T-cell (primary cell): ENCODE data around the gene TLCD5. TPM values are rescaled to one million over a fixed set of nuclear protein-coding genes. Genes with fewer than 3 reads are reported as not detected.
A peak's percentile ranks its signal among the peaks of the same experiment; 100 is the strongest.

Experiments used
- ATAC-seq, 4 experiments: fragments of 200-7000 bp in 3 of 4; fragments of 150-1000 bp in 1 of 4; cut with Tn5 transposase; replicated peaks in 1 of 4; 1 replicate in 3 of 4; 2 replicates in 1 of 4; pipeline ENCODE4 v1.10.0; 2021; ENCODE audit warnings: moderate library complexity in 3 of 4, mild to moderate bottlenecking in 2 of 4, moderate number of reproducible peaks in 1 of 4
- CTCF ChIA-PET, 2 donors: fragments of 300-600 bp; sonication (Branson Sonifier 250); formaldehyde crosslinking; loops; one replicate each; lab custom pipeline; 2022; ENCODE audit warnings: antibody characterized with exemption in 2 of 2; lab: Charles Lee
- POLR2A ChIA-PET, 2 donors: fragments of 300-600 bp; sonication (Branson Sonifier 250); formaldehyde crosslinking; loops; one replicate each; lab custom pipeline; 2022; ENCODE audit warnings: antibody characterized with exemption in 2 of 2; lab: Charles Lee
- DNase-seq, 35 experiments: peaks; one replicate each; pipeline versions ENCODE4 v3.0.0 to v3.0.0-alpha.2; 2013 to 2023
- H3K27ac ChIP-seq: one replicate; pipeline ENCODE4 v1.5.1; 2013; ENCODE audit warnings: low read length
- H3K27me3 ChIP-seq, 2 experiments: replicated peaks in 1 of 2; 1 replicate in 1 of 2; 2 replicates in 1 of 2; pipeline versions ENCODE4 v1.6.1 to v1.7.0; 2013; ENCODE audit warnings: low read length in 1 of 2, mixed read lengths in 1 of 2; ENCODE audit not compliant: control insufficient read depth in 2 of 2, insufficient read depth in 2 of 2; ENCODE audit errors: extremely low read depth in 1 of 2
- H3K36me3 ChIP-seq, 2 donors: 1 replicate in 1 of 2; 2 replicates in 1 of 2; pipeline versions ENCODE4 v1.6.1 to v1.7.0; 2013; ENCODE audit warnings: low read length in 1 of 2; ENCODE audit not compliant: control insufficient read depth in 2 of 2, insufficient read depth in 1 of 2; ENCODE audit errors: extremely low read depth in 1 of 2
- H3K4me1 ChIP-seq, 2 experiments: 1 replicate in 1 of 2; 2 replicates in 1 of 2; pipeline versions ENCODE4 v1.6.1 to v1.7.0; 2013; ENCODE audit warnings: low read length in 2 of 2, mixed read lengths in 1 of 2; ENCODE audit not compliant: insufficient read depth in 2 of 2, control insufficient read depth in 1 of 2; ENCODE audit errors: extremely low read depth in 1 of 2
- H3K4me3 ChIP-seq, 2 donors: 1 replicate in 1 of 2; 2 replicates in 1 of 2; pipeline versions ENCODE4 v1.5.1 to v1.7.0; 2013; ENCODE audit warnings: mild to moderate bottlenecking in 2 of 2, low read length in 1 of 2, moderate library complexity in 1 of 2; ENCODE audit not compliant: control insufficient read depth in 1 of 2; ENCODE audit errors: extremely low read depth in 1 of 2
- H3K9me3 ChIP-seq: 2 replicates; pipeline ENCODE4 v1.7.0; 2013
- H3K27ac Mint-ChIP-seq, 2 donors: one replicate each; pipeline ENCODE4 v1.8.0; 2020 to 2021; ENCODE audit warnings: mild to moderate bottlenecking in 2 of 2, mixed read lengths in 2 of 2
- H3K27me3 Mint-ChIP-seq, 2 donors: one replicate each; pipeline ENCODE4 v1.8.0; 2021 to 2022; ENCODE audit warnings: mixed read lengths in 2 of 2
- H3K36me3 Mint-ChIP-seq: one replicate; pipeline ENCODE4 v1.8.0; 2021; ENCODE audit warnings: mixed read lengths
- H3K4me1 Mint-ChIP-seq, 3 donors: one replicate each; pipeline ENCODE4 v1.8.0; 2020 to 2022; ENCODE audit warnings: mixed read lengths in 3 of 3, mild to moderate bottlenecking in 1 of 3
- H3K4me3 Mint-ChIP-seq, 3 donors: one replicate each; pipeline ENCODE4 v1.8.0; 2020 to 2022; ENCODE audit warnings: mild to moderate bottlenecking in 3 of 3, mixed read lengths in 3 of 3, moderate library complexity in 3 of 3
- H3K9me3 Mint-ChIP-seq, 3 donors: one replicate each; pipeline ENCODE4 v1.8.0; 2020 to 2022; ENCODE audit warnings: mixed read lengths in 3 of 3
- WGBS: methylation state at CpG from one replicate; pipeline ENCODE4 v1.1.5; 2013; ENCODE audit warnings: missing lambda C conversion rate; ENCODE audit not compliant: insufficient coverage; 5-methylcytosine and 5-hydroxymethylcytosine counted together
- total RNA-seq, 35 experiments: library from RNA in 6 of 35; stranded (reverse) in 6 of 35; fragments of 120-200 nt in 1 of 35; gene quantifications; one replicate each; pipeline versions ENCODE4 v1.2.1 to v1.2.4 and lab custom pipeline; 2013 to 2026

The TLCD5 gene
- total RNA-seq, 5 donors from 2014 or later (not counting 1 experiment from before 2014, with no cell fraction given), result 0.39 to 0.73 (median 0.61) TPM; not detected in 2

DNA sequence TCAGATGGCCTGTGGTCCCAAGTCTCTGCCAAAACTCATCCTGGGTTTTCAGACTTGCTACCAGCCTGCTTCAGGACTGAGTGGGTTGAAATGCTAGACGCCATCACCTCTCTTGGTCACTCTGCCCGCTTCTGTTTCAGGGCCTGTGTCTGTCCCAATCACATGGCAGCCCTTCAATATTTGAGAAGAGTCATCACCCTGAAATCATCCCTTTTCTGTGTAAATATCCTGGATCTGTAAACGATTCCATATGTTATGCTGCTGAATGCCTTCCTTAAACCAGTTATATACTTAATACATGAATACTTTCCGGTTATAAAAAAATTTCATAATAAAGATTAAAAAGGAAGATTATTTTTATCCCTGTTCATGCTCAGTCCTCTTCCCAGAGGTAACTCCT, 39.8 kb upstream of the TLCD5 start:
- Mint-ChIP-seq H3K27me3 (peaks cover 4 to 28% of the 10 kb centered on the region in 2 donors), H3K4me1 (no peaks in the 10 kb centered on the region), H3K9me3 (no peaks in the 10 kb centered on the region), H3K27ac (no peak overlapping the region), H3K36me3 (no peaks in the 10 kb centered on the region), H3K4me3 (no peak overlapping the region)
- Histone ChIP-seq H3K27ac (no peak overlapping the region), H3K27me3 (peaks cover 0 to 2% of the 10 kb centered on the region in 2 experiments), H3K4me1 (no peaks in the 10 kb centered on the region), H3K4me3 (no peak overlapping the region), H3K9me3 (no peaks in the 10 kb centered on the region), H3K36me3 (no peaks in the 10 kb centered on the region)
- WGBS, result 66% methylated on average over 2 of the region's 4 CpGs
- ATAC-seq (no peak), DNase-seq (no peak)
- CTCF ChIA-PET, result no interaction called here
- POLR2A ChIA-PET, result no interaction called here

DNA sequence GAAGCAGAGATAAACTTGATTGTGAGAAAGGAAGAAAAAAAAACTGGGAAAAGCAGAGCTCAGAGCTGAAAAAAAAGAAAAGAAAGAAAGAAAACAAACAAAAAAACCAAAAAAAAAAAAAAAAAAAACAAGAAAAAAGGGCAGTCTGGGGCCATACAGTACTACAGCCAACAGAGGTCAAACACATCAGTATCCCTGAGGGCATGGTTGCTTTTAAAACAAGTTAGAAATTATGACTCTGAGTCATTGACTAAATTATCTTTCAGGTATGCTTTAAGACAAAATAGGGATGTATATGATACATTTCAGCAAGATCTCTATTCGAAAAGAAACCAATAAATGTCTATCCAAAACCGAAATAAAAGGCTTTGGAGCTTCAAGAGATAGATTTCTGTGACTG, 37.1 kb upstream of the TLCD5 start:
- Histone ChIP-seq H3K4me1 (no peaks in the 10 kb centered on the region), H3K9me3 (no peaks in the 10 kb centered on the region), H3K27me3 (peaks cover 2 to 5% of the 10 kb centered on the region in 2 experiments), H3K27ac (no peak overlapping the region), H3K36me3 (no peaks in the 10 kb centered on the region), H3K4me3 (no peak overlapping the region)
- H3K27ac Mint-ChIP-seq, result no peak overlapping the region
- DNase-seq (no peak), ATAC-seq (no peak)
- ChIA-PET POLR2A (no interaction called here), CTCF (interaction anchor here in 1 of 2 donors (0.6 to 0.7 kb wide), 2 partner anchors 103 to 948 kb away, joined by 3 to 9 read pairs; no protein-coding TSS in a partner anchor)
- H3K4me1 Mint-ChIP-seq, result no peaks in the 10 kb centered on the region
- no CpG with 5 or more reads among the region's 2 CpGs for WGBS
- H3K27me3 Mint-ChIP-seq, result peaks cover 17 to 32% of the 10 kb centered on the region in 2 donors
- no peak overlapping the region for H3K4me3 Mint-ChIP-seq
- no peaks in the 10 kb centered on the region for H3K36me3 Mint-ChIP-seq
- no peaks in the 10 kb centered on the region for H3K9me3 Mint-ChIP-seq

DNA sequence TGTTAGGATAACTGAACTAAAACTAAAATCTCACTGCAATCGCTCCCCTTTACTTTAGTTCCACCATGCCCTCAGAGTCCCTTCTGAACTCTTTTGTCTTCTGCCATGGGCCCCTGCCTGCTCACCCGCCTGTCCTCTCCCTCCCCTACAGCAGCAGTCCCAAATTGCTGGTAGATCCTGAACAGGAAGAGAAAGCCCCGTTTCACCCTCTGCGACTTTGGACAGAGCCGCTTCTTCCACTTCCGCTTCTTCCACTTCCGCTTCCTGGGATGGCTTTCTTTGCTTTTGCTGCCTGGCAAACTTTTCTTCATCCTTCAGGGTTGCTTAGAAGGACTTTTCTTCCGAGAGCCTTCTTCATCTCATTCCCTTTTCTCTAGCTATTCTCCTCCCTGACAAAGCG, 35.7 kb upstream of the TLCD5 start:
- Histone ChIP-seq H3K9me3 (no peaks in the 10 kb centered on the region), H3K4me1 (no peaks in the 10 kb centered on the region), H3K4me3 (no peak overlapping the region), H3K36me3 (no peaks in the 10 kb centered on the region), H3K27me3 (peaks cover 2 to 11% of the 10 kb centered on the region in 2 experiments), H3K27ac (no peak overlapping the region)
- ChIA-PET POLR2A (no interaction called here), CTCF (no interaction called here)
- no peaks in the 10 kb centered on the region for H3K36me3 Mint-ChIP-seq
- no peak for ATAC-seq
- H3K9me3 Mint-ChIP-seq, result no peaks in the 10 kb centered on the region
- WGBS, result 57% methylated on average over 6 of the region's 9 CpGs
- no peak overlapping the region for H3K27ac Mint-ChIP-seq
- H3K4me1 Mint-ChIP-seq, result no peaks in the 10 kb centered on the region
- DNase-seq, result no peak
- peaks cover 29 to 44% of the 10 kb centered on the region in 2 donors for H3K27me3 Mint-ChIP-seq
- H3K4me3 Mint-ChIP-seq, result peak overlapping the region in 1 of 3 donors; percentile 6

DNA sequence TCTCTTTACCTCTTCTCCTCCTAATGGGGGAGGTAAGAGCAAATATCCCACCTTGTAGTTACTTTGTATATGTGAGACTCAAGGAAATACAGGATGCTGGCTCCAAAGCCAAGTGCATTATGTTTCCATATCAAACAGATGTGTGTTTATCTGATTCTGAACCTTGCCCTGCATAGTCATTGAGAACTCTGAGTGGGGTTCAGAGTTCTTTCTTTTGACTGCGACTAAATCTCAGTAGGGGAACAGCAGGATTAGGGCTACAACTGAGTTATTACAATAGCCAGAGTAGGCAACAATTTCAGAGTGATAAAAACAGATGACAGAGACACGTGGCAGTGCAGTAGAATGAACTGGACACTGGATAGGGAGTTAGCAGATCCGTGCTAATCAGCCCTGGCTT, 34.1 kb upstream of the TLCD5 start:
- POLR2A ChIA-PET, result no interaction called here

DNA sequence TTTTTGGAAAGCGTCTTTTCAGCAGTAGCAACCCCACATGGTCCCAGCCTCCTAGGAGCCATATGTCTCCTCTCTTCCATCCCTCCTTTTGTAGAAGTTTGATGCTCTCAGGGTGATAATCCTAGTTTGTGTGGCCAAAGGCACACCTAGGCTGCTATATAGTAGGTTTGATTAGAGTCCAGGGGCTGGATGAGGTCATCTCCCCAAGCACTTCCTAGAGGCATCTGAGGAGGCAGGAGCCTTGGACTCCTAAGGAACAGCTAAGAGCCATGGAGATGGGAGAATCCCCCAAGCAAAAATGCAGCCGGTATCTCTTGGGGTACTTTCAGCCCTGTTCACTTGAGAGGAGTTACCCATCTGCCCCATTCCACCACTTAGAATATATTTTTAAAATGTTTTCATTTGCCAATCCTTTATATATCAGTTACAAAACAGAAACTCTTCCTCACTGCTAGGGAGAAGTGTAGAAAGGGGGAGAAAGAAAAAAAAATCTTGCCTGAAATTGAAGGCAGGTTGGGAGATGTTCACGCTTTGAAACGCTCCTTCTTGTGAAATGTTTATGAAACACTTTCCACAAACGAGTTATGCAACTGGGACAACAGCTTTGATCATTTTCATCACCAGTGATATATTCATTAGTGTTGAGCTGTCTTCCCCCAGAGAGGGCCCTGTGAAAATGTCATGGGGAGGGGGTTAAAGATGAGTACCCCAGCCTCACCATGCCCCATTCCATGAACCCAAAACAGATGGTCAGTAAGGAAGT, 31.9 kb upstream of the TLCD5 start:
- no peaks in the 10 kb centered on the region for H3K9me3 Mint-ChIP-seq
- DNase-seq, result no peak
- H3K4me3 Mint-ChIP-seq, result no peak overlapping the region
- no peaks in the 10 kb centered on the region for H3K4me1 ChIP-seq
- no peaks in the 10 kb centered on the region for H3K36me3 ChIP-seq
- no peak overlapping the region for H3K27ac ChIP-seq
- peaks cover 36 to 59% of the 10 kb centered on the region in 2 donors for H3K27me3 Mint-ChIP-seq
- WGBS, result no CpG with 5 or more reads among the region's 5 CpGs
- POLR2A ChIA-PET, result no interaction called here
- H3K4me1 Mint-ChIP-seq, result no peaks in the 10 kb centered on the region
- no peak overlapping the region for H3K4me3 ChIP-seq
- H3K36me3 Mint-ChIP-seq, result no peaks in the 10 kb centered on the region
- CTCF ChIA-PET, result no interaction called here
- H3K27ac Mint-ChIP-seq, result no peak overlapping the region
- H3K9me3 ChIP-seq, result no peaks in the 10 kb centered on the region
- no peak for ATAC-seq
- peaks cover 2 to 15% of the 10 kb centered on the region in 2 experiments for H3K27me3 ChIP-seq

More for the DNA sequence above, 34.1 kb upstream of the TLCD5 start:
- Mint-ChIP-seq H3K9me3 (no peaks in the 10 kb centered on the region), H3K27ac (no peak overlapping the region), H3K27me3 (peaks cover 33 to 54% of the 10 kb centered on the region in 2 donors), H3K36me3 (no peaks in the 10 kb centered on the region), H3K4me1 (no peaks in the 10 kb centered on the region), H3K4me3 (no peak overlapping the region)
- WGBS, result 20% methylated on average over 3 of the region's 3 CpGs
- Histone ChIP-seq H3K9me3 (no peaks in the 10 kb centered on the region), H3K27ac (no peak overlapping the region), H3K4me3 (no peak overlapping the region), H3K36me3 (no peaks in the 10 kb centered on the region), H3K4me1 (no peaks in the 10 kb centered on the region), H3K27me3 (peaks cover 2 to 11% of the 10 kb centered on the region in 2 experiments)
- CTCF ChIA-PET, result interaction anchor here in 1 of 2 donors (1.7 kb wide), 1 partner anchor 11 kb away, joined by 4 read pairs; no protein-coding TSS in a partner anchor
- DNase-seq (no peak), ATAC-seq (no peak)

DNA sequence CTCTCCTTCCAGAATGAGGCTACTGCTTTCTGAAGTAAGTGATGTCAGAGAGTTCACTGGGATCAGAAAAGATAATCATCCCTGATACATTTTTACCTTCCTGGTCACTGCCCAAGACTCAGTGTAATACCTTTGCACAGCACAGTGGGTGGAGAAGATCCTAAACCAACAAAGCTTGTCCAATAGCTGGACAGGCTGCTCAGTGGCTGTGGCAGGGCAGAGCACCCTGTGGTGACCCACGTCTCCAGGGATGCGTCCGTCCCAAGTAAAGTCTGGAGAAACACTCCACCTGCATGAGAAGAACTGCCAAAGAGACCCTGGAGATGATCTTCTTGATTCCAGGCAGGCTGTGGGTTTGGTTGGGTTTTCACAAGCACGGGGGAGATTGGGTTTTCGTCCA, 31.0 kb upstream of the TLCD5 start:
- Mint-ChIP-seq H3K27ac (no peak overlapping the region), H3K27me3 (peaks cover 43 to 59% of the 10 kb centered on the region in 2 donors), H3K36me3 (no peaks in the 10 kb centered on the region), H3K9me3 (no peaks in the 10 kb centered on the region), H3K4me1 (no peaks in the 10 kb centered on the region), H3K4me3 (no peak overlapping the region)
- DNase-seq (no peak), ATAC-seq (no peak)
- no peaks in the 10 kb centered on the region for H3K4me1 ChIP-seq
- H3K27ac ChIP-seq, result no peak overlapping the region
- 88% methylated on average over 3 of the region's 5 CpGs for WGBS
- peaks cover 2 to 15% of the 10 kb centered on the region in 2 experiments for H3K27me3 ChIP-seq
- H3K36me3 ChIP-seq, result no peaks in the 10 kb centered on the region
- ChIA-PET CTCF (no interaction called here), POLR2A (no interaction called here)
- H3K4me3 ChIP-seq, result no peak overlapping the region
- H3K9me3 ChIP-seq, result no peaks in the 10 kb centered on the region
